ENCODE data around the gene PAN3. TPM values are rescaled to one million over a fixed set of nuclear protein-coding genes. Genes with fewer than 3 reads are reported as not detected.
A peak's percentile ranks its signal among the peaks of the same experiment; 100 is the strongest.

PAN3 gene
- total RNA-seq, 2 experiments from 2014 or later = 30.9 to 32.9 TPM

GRCh38 chr13:28257305-28257704 is 119.0 kb downstream of the PAN3 start:
- intact Hi-C loops (cut with micrococcal nuclease) = no loop called here
- Mint-ChIP-seq H3K27me3 (no peaks in the 10 kb centered on the region), H3K36me3 (ENCODE audit: low read depth) (peaks cover 31% of the 10 kb centered on the region), H3K9me3 (no peaks in the 10 kb centered on the region), H3K4me3 (no peak overlapping the region), H3K27ac (no peak overlapping the region), H3K4me1 (ENCODE audit: low read depth) (peaks cover 18% of the 10 kb centered on the region)
- TF ChIP-seq, protein P1, sequence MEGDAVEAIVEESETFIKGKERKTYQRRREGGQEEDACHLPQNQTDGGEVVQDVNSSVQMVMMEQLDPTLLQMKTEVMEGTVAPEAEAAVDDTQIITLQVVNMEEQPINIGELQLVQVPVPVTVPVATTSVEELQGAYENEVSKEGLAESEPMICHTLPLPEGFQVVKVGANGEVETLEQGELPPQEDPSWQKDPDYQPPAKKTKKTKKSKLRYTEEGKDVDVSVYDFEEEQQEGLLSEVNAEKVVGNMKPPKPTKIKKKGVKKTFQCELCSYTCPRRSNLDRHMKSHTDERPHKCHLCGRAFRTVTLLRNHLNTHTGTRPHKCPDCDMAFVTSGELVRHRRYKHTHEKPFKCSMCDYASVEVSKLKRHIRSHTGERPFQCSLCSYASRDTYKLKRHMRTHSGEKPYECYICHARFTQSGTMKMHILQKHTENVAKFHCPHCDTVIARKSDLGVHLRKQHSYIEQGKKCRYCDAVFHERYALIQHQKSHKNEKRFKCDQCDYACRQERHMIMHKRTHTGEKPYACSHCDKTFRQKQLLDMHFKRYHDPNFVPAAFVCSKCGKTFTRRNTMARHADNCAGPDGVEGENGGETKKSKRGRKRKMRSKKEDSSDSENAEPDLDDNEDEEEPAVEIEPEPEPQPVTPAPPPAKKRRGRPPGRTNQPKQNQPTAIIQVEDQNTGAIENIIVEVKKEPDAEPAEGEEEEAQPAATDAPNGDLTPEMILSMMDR (IDR thresholded peaks at IDR 0.05) = no peak
- DNase-seq = no peak
- POLR2A ChIA-PET = interaction anchor here (0.6 kb wide), 1 partner anchor 175 kb away, joined by 3 read pairs; no protein-coding TSS in a partner anchor
- no peak for ATAC-seq
- CTCF ChIA-PET = no interaction called here

DNA sequence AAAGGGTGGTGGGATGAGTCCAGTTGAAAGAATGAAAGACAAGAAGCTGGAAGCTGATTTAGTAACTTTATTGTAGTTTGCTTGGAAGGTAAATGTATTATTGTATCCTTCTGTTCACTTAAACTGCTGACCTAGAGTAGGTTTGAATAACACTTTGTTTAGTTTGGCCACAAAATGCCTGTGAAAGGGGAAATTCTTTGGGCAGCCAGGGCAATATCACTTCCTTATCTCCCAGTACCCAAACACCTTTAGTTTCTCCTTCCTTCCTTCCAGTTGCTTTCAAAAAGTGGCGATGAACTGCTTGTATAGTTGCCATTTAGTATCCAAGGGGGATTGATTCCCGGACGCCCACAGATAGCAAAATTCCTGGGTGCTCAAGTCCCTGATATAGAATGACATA is 120.1 kb downstream of the PAN3 start:
- TF ChIP-seq, protein P1 (IDR thresholded peaks at IDR 0.05) = no peak

GRCh38 chr13:28267497-28267896 is 129.2 kb downstream of the PAN3 start:
- TF ChIP-seq, protein P1 (IDR thresholded peaks at IDR 0.05) = no peak
- intact Hi-C loops (cut with micrococcal nuclease) = no loop called here
- H3K9me3 Mint-ChIP-seq = peaks cover 10% of the 10 kb centered on the region
- peaks cover 51% of the 10 kb centered on the region for H3K36me3 Mint-ChIP-seq (ENCODE audit: low read depth)
- no peaks in the 10 kb centered on the region for H3K27me3 Mint-ChIP-seq
- peak overlapping the region; percentile 79 for H3K27ac Mint-ChIP-seq
- POLR2A ChIA-PET = no interaction called here
- peaks cover 18% of the 10 kb centered on the region for H3K4me1 Mint-ChIP-seq (ENCODE audit: low read depth)
- DNase-seq (peak; percentile 28), ATAC-seq (no peak)
- no peak overlapping the region for H3K4me3 Mint-ChIP-seq
- CTCF ChIA-PET = no interaction called here

More for the DNA sequence above, 120.1 kb downstream of the PAN3 start:
- ChIA-PET POLR2A (no interaction called here), CTCF (interaction anchor here (0.6 to 1.2 kb wide), 3 partner anchors 8 to 133 kb away, joined by 3 read pairs; no protein-coding TSS in a partner anchor)
- ATAC-seq (no peak), DNase-seq (no peak)
- Mint-ChIP-seq H3K27me3 (no peaks in the 10 kb centered on the region), H3K36me3 (ENCODE audit: low read depth) (peaks cover 38% of the 10 kb centered on the region), H3K9me3 (no peaks in the 10 kb centered on the region), H3K4me1 (ENCODE audit: low read depth) (peaks cover 14% of the 10 kb centered on the region), H3K27ac (no peak overlapping the region), H3K4me3 (no peak overlapping the region)
- intact Hi-C loops (cut with micrococcal nuclease) = no loop called here

GRCh38 chr13:28268800-28269223 is 130.5 kb downstream of the PAN3 start:
- TF ChIP-seq, protein P1 (IDR thresholded peaks at IDR 0.05) = no peak
- Mint-ChIP-seq H3K36me3 (ENCODE audit: low read depth) (peaks cover 45% of the 10 kb centered on the region), H3K27me3 (no peaks in the 10 kb centered on the region), H3K27ac (peak overlapping the region; percentile 53), H3K4me3 (no peak overlapping the region), H3K9me3 (peaks cover 10% of the 10 kb centered on the region), H3K4me1 (ENCODE audit: low read depth) (peaks cover 19% of the 10 kb centered on the region)
- POLR2A ChIA-PET = no interaction called here
- CTCF ChIA-PET = no interaction called here
- DNase-seq (no peak), ATAC-seq (peak; percentile 92)
- intact Hi-C loops (cut with micrococcal nuclease) = no loop called here

- H3K36me3 Mint-ChIP-seq (ENCODE audit: low read depth) = peaks cover 44% of the 10 kb centered on the region
- TF ChIP-seq, protein P1 (IDR thresholded peaks at IDR 0.05) = no peak
- no peak overlapping the region for H3K4me3 Mint-ChIP-seq
- H3K27me3 Mint-ChIP-seq = no peaks in the 10 kb centered on the region
- DNase-seq = no peak
- POLR2A ChIA-PET = no interaction called here
- ATAC-seq = no peak
- CTCF ChIA-PET = no interaction called here
- H3K9me3 Mint-ChIP-seq = peaks cover 10% of the 10 kb centered on the region
- no peak overlapping the region for H3K27ac Mint-ChIP-seq
- intact Hi-C loops (cut with micrococcal nuclease) = no loop called here
- H3K4me1 Mint-ChIP-seq (ENCODE audit: low read depth) = peaks cover 24% of the 10 kb centered on the region
These were observed 132.9 kb downstream of the PAN3 start for GRCh38 chr13:28271056-28271840.

Data from activated CD8-positive, alpha-beta T cell treated with anti-CD3 and anti-CD28 coated beads for 36 hours (primary cell).